HepG2 (cell line): ENCODE data around the gene SOAT2. TPM values are rescaled to one million over a fixed set of nuclear protein-coding genes. Genes with fewer than 3 reads are reported as not detected.

Source experiments
- HES4 ChIP-seq: sonication (generic); formaldehyde crosslinking; IDR thresholded peaks from 2 replicates; pipeline ENCODE4 v1.9.0; 2021; ENCODE audit warnings: mild to moderate bottlenecking, missing genetic modification reagents, borderline replicate concordance
- JARID2 ChIP-seq: sonication (generic); formaldehyde crosslinking; IDR thresholded peaks from 2 replicates; pipeline ENCODE4 v1.8.1; 2023; ENCODE audit warnings: missing genetic modification reagents, inconsistent platforms; ENCODE audit not compliant: insufficient replicate concordance
- MIXL1 ChIP-seq: IDR thresholded peaks from 2 replicates; pipeline ENCODE4 v1.6.1; 2016
- SNAI1 ChIP-seq: sonication (generic); formaldehyde crosslinking; IDR thresholded peaks from 2 replicates; pipeline ENCODE4 v1.5.0; 2020; ENCODE audit warnings: mild to moderate bottlenecking, missing genetic modification reagents, borderline replicate concordance
- TCF12 ChIP-seq, 2 experiments: fragments of 450-650 bp in 1 of 2; sonication (generic) in 1 of 2; formaldehyde crosslinking in 1 of 2; IDR thresholded peaks; 2 replicates each; pipeline versions ENCODE4 v1.6.1 to v1.8.0; 2017 to 2022; ENCODE audit warnings: antibody characterized with exemption in 1 of 2, mild to moderate bottlenecking in 1 of 2, missing genetic modification reagents in 1 of 2, moderate library complexity in 1 of 2
- TFE3 ChIP-seq: IDR thresholded peaks from 2 replicates; pipeline ENCODE4 v1.6.1; 2016
- ZBTB33 ChIP-seq: sonication (generic); formaldehyde crosslinking; IDR thresholded peaks from 2 replicates; pipeline ENCODE4 v1.4.0; 2020; ENCODE audit warnings: missing genetic modification reagents
- ZFP36 ChIP-seq: fragments of 150-350 bp; IDR thresholded peaks from 2 replicates; pipeline ENCODE4 v1.6.1; 2018; ENCODE audit warnings: borderline replicate concordance, low read length, low read depth; ENCODE audit not compliant: partially characterized antibody
- ZNF160 ChIP-seq: sonication (generic); formaldehyde crosslinking; IDR thresholded peaks from 2 replicates; pipeline ENCODE4 v1.8.0; 2022; ENCODE audit warnings: mild to moderate bottlenecking, inconsistent platforms, missing genetic modification reagents
- polyA plus RNA-seq, 8 experiments: library from polyadenylated mRNA; depleted of rRNA in 3 of 8; stranded (reverse) in 7 of 8; unstranded in 1 of 8; fragments of >200 nt; fragmentation: Illumina TruSeq in 4 of 8; extraction: Trizol in 4 of 8; gene quantifications; 2 replicates each; pipeline versions ENCODE4 v1.2.1 to v1.2.3, GENCODE V29; 2011 to 2016; ENCODE audit warnings: low read depth in 4 of 8, missing spikeins in 1 of 8, mixed read lengths in 1 of 8; ENCODE audit not compliant: insufficient read depth in 1 of 8
- total RNA-seq, 5 experiments: library from RNA; depleted of rRNA; stranded (reverse); fragments of >200 nt; fragmentation: Illumina TruSeq; extraction: Trizol; gene quantifications; 2 replicates each; pipeline ENCODE4 v1.2.3, GENCODE V29; 2016; ENCODE audit warnings: low read depth in 1 of 5
- TF ChIP-seq, protein P1 (sequence below): sonication (generic); formaldehyde crosslinking; IDR thresholded peaks from 2 replicates; pipeline ENCODE4 v1.9.0; 2021; ENCODE audit warnings: missing genetic modification reagents, borderline replicate concordance
- TF ChIP-seq, protein P2 (sequence below): sonication (generic); formaldehyde crosslinking; IDR thresholded peaks from 2 replicates; pipeline ENCODE4 v1.5.0; 2020; ENCODE audit warnings: mild to moderate bottlenecking, missing genetic modification reagents, borderline replicate concordance
- TF ChIP-seq, protein P3 (sequence below): sonication (generic); formaldehyde crosslinking; IDR thresholded peaks from 2 replicates; pipeline ENCODE4 v1.4.0; 2020; ENCODE audit warnings: missing genetic modification reagents

Gene SOAT2
- total and polyA plus RNA-seq, 2 of the 13 experiments (the other 11 are each of a cell fraction or from before 2014, with no cell fraction given): 14.9 to 108 TPM

- TF ChIP-seq, protein P1, sequence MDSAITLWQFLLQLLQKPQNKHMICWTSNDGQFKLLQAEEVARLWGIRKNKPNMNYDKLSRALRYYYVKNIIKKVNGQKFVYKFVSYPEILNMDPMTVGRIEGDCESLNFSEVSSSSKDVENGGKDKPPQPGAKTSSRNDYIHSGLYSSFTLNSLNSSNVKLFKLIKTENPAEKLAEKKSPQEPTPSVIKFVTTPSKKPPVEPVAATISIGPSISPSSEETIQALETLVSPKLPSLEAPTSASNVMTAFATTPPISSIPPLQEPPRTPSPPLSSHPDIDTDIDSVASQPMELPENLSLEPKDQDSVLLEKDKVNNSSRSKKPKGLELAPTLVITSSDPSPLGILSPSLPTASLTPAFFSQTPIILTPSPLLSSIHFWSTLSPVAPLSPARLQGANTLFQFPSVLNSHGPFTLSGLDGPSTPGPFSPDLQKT: no peak
- TF ChIP-seq MIXL1 (CRISPR knock-in tag) (no peak), HES4 (CRISPR knock-in tag) (no peak), TCF12 (IDR thresholded peaks at IDR 0.05) (no peak), TCF12 (CRISPR knock-in tag; IDR thresholded peaks at IDR 0.05) (no peak), TFE3 (CRISPR knock-in tag) (0 out of 2 replicates have a peak, but pooled peaks have one; percentile 4), ZFP36 (no peak), JARID2 (CRISPR knock-in tag) (peak; percentile 13), SNAI1 (CRISPR knock-in tag) (peak; percentile 49; the same call in 1 of the 2 replicates), ZNF160 (CRISPR knock-in tag) (0 out of 2 replicates have a peak, but pooled peaks have one; percentile 12), ZBTB33 (no peak)
- TF ChIP-seq, protein P2, sequence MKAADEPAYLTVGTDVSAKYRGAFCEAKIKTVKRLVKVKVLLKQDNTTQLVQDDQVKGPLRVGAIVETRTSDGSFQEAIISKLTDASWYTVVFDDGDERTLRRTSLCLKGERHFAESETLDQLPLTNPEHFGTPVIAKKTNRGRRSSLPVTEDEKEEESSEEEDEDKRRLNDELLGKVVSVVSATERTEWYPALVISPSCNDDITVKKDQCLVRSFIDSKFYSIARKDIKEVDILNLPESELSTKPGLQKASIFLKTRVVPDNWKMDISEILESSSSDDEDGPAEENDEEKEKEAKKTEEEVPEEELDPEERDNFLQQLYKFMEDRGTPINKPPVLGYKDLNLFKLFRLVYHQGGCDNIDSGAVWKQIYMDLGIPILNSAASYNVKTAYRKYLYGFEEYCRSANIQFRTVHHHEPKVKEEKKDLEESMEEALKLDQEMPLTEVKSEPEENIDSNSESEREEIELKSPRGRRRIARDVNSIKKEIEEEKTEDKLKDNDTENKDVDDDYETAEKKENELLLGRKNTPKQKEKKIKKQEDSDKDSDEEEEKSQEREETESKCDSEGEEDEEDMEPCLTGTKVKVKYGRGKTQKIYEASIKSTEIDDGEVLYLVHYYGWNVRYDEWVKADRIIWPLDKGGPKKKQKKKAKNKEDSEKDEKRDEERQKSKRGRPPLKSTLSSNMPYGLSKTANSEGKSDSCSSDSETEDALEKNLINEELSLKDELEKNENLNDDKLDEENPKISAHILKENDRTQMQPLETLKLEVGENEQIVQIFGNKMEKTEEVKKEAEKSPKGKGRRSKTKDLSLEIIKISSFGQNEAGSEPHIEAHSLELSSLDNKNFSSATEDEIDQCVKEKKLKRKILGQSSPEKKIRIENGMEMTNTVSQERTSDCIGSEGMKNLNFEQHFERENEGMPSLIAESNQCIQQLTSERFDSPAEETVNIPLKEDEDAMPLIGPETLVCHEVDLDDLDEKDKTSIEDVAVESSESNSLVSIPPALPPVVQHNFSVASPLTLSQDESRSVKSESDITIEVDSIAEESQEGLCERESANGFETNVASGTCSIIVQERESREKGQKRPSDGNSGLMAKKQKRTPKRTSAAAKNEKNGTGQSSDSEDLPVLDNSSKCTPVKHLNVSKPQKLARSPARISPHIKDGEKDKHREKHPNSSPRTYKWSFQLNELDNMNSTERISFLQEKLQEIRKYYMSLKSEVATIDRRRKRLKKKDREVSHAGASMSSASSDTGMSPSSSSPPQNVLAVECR (CRISPR knock-in tag): peak; percentile 60; the same call in 1 of the 2 replicates
- TF ChIP-seq, protein P3, sequence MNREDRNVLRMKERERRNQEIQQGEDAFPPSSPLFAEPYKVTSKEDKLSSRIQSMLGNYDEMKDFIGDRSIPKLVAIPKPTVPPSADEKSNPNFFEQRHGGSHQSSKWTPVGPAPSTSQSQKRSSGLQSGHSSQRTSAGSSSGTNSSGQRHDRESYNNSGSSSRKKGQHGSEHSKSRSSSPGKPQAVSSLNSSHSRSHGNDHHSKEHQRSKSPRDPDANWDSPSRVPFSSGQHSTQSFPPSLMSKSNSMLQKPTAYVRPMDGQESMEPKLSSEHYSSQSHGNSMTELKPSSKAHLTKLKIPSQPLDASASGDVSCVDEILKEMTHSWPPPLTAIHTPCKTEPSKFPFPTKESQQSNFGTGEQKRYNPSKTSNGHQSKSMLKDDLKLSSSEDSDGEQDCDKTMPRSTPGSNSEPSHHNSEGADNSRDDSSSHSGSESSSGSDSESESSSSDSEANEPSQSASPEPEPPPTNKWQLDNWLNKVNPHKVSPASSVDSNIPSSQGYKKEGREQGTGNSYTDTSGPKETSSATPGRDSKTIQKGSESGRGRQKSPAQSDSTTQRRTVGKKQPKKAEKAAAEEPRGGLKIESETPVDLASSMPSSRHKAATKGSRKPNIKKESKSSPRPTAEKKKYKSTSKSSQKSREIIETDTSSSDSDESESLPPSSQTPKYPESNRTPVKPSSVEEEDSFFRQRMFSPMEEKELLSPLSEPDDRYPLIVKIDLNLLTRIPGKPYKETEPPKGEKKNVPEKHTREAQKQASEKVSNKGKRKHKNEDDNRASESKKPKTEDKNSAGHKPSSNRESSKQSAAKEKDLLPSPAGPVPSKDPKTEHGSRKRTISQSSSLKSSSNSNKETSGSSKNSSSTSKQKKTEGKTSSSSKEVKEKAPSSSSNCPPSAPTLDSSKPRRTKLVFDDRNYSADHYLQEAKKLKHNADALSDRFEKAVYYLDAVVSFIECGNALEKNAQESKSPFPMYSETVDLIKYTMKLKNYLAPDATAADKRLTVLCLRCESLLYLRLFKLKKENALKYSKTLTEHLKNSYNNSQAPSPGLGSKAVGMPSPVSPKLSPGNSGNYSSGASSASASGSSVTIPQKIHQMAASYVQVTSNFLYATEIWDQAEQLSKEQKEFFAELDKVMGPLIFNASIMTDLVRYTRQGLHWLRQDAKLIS (CRISPR knock-in tag): no peak
Observed at GRCh38 chr12:53078425-53079225, 24.7 kb upstream of the SOAT2 start (continued).
